Measurements from ENCODE around the gene PSME2.

DNA sequence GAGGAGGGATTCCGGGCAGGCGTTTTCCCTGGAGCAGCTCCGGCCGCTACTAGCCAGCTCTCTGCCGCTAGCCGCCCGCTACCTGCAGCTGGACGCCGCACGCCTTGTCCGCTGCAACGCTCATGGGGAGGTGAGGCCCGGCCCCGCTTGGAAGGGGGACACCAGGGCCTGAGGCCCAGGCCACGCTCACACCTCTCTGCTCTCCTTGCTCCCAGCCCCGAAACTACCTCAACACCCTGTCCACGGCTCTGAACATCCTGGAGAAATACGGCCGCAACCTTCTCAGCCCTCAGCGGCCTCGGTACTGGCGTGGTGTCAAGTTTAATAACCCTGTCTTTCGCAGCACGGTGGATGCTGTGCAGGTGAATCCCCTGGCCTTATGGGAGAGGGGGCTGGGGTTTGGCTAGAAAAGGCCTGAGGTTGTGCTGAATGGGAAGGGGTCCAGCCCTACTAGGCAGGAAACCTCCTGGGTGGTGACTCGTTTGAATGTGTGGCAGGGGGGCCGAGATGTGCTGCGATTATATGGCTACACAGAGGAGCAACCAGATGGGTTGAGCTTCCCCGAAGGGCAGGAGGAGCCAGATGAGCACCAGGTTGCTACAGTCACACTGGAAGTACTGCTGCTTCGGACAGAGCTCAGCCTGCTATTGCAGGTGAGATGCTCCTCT lies 1.5 kb upstream of the PSME2 start:
- TF ChIP-seq, protein P1, sequence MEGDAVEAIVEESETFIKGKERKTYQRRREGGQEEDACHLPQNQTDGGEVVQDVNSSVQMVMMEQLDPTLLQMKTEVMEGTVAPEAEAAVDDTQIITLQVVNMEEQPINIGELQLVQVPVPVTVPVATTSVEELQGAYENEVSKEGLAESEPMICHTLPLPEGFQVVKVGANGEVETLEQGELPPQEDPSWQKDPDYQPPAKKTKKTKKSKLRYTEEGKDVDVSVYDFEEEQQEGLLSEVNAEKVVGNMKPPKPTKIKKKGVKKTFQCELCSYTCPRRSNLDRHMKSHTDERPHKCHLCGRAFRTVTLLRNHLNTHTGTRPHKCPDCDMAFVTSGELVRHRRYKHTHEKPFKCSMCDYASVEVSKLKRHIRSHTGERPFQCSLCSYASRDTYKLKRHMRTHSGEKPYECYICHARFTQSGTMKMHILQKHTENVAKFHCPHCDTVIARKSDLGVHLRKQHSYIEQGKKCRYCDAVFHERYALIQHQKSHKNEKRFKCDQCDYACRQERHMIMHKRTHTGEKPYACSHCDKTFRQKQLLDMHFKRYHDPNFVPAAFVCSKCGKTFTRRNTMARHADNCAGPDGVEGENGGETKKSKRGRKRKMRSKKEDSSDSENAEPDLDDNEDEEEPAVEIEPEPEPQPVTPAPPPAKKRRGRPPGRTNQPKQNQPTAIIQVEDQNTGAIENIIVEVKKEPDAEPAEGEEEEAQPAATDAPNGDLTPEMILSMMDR (IDR thresholded peaks at IDR 0.05) = no peak
- TF ChIP-seq POLR2A (IDR thresholded peaks at IDR 0.05) (no peak), POLR2AphosphoS5 (IDR thresholded peaks at IDR 0.05) (no peak), EP300 (IDR thresholded peaks at IDR 0.05) (no peak)
